GM19463 (cell line): ENCODE measurements around the gene DPAGT1.
"Not testable (repeated sequence)": the region's sequence is repeated elsewhere in the genome, so short reads cannot be mapped to it uniquely, and the experiment has no call there.

Source experiments
- ATAC-seq: cut with Tn5 transposase; IDR thresholded peaks from one replicate; pipeline ENCODE4 v1.9.1; 2021; ENCODE audit warnings: mild to moderate bottlenecking, moderate library complexity; ENCODE audit not compliant: unreplicated experiment

The DPAGT1 gene

GRCh38 chr11:119062779-119063178 lies 38.9 kb downstream of the DPAGT1 start:
- ATAC-seq, result no peak

- ATAC-seq, result no peak
Observed at GRCh38 chr11:119061256-119061655, 40.4 kb downstream of the DPAGT1 start.

- ATAC-seq, result not testable (repeated sequence)
Observed at GRCh38 chr11:119059128-119059527, 42.5 kb downstream of the DPAGT1 start.

- peak; percentile 94 for ATAC-seq
Observed at GRCh38 chr11:119057000-119057769, 44.5 kb downstream of the DPAGT1 start, which contains the start of gene HYOU1. Gene HYOU1, minus strand, starts transcription at chr11:119057205. Its CDS starts 1,045 bp downstream, at chr11:119056160.

GRCh38 chr11:119056421-119056999 lies 45.1 kb downstream of the DPAGT1 start:
- ATAC-seq, result no peak

GRCh38 chr11:119055901-119056300 lies 45.8 kb downstream of the DPAGT1 start:
- no peak for ATAC-seq

- no peak for ATAC-seq
Observed at GRCh38 chr11:119054418-119054817, 47.2 kb downstream of the DPAGT1 start.

GRCh38 chr11:119052163-119052814 lies 49.4 kb downstream of the DPAGT1 start:
- no peak for ATAC-seq

- peak; percentile 77 for ATAC-seq
Observed at GRCh38 chr11:119051440-119052162, 50.1 kb downstream of the DPAGT1 start.

GRCh38 chr11:119049081-119049480 lies 52.6 kb downstream of the DPAGT1 start:
- no peak for ATAC-seq

- no peak for ATAC-seq
Observed at GRCh38 chr11:119048644-119049043, 53.0 kb downstream of the DPAGT1 start.

- ATAC-seq, result no peak
Observed at GRCh38 chr11:119047205-119047604, 54.4 kb downstream of the DPAGT1 start.
